ENCODE data around the gene SORCS2.

SORCS2 gene

DNA sequence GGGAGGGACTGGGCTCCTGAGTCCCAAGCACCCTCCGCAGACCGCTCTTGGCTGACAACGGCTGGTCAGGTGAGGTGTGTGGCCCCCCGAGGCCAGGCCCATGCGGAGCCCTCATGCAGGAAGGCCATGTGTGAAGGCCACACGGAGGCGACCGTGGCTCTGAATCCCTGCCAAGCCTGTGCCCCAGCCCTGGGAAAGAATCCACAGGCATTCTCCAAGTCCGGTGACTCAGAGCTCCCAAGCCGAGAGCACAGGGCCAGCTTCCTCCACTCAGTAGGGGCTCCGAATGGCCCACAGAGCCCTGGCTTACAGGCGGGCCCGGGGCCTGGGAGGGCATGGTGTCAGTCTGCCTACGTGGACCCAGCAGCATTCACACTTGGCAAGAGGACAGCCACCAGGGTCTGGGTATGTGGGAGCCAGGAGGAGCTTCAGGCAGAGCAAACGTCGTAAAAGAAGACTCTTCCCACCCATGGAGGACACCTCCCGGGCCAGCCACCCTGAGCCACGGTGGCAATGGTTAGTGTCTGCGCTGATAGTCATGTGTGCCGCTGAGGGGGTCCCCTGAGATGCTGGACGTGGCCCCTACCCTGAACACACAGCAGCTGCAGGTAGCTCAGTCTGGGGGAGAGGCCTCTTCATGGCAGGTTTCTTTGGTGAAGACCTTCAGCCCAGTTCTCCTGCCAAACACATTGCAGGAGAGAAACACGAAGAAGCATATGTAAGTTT lies 136.7 kb downstream of the SORCS2 start:
- no peak for DNase-seq (ENCODE audit: low spot score)
- TF ChIP-seq, protein P1, sequence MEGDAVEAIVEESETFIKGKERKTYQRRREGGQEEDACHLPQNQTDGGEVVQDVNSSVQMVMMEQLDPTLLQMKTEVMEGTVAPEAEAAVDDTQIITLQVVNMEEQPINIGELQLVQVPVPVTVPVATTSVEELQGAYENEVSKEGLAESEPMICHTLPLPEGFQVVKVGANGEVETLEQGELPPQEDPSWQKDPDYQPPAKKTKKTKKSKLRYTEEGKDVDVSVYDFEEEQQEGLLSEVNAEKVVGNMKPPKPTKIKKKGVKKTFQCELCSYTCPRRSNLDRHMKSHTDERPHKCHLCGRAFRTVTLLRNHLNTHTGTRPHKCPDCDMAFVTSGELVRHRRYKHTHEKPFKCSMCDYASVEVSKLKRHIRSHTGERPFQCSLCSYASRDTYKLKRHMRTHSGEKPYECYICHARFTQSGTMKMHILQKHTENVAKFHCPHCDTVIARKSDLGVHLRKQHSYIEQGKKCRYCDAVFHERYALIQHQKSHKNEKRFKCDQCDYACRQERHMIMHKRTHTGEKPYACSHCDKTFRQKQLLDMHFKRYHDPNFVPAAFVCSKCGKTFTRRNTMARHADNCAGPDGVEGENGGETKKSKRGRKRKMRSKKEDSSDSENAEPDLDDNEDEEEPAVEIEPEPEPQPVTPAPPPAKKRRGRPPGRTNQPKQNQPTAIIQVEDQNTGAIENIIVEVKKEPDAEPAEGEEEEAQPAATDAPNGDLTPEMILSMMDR (IDR thresholded peaks at IDR 0.05; ENCODE audit: extremely low read depth, missing control alignments), result no peak

DNA sequence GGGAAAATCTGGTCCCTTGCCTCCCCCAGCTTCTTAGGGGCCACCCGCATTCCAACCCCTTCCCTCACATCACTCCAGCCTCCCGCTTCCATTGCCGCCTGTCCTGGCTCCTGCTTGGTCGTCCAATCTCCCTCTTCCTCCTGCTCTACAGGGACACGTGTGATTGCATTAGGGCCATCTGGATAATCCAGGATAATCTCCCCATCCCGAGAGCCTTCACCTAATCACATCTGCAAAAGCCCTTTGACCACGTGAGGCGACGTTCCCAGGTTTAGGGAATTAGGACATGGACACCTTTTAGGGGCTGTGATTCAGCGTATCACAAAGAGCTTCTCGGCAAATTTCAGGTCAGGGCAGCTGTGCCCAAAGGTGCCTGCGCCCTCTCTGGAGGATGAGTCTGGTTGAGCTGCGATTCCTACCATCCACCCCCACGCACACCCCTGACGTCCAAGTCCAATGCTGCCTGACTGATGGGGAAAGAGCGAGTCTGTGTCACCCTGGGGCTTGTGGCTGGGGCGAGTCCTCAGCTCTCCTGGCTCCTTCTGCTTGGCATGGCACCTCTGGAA lies 137.8 kb downstream of the SORCS2 start:
- DNase-seq (ENCODE audit: low spot score), result no peak
- TF ChIP-seq, protein P1 (IDR thresholded peaks at IDR 0.05; ENCODE audit: extremely low read depth, missing control alignments), result no peak

DNA sequence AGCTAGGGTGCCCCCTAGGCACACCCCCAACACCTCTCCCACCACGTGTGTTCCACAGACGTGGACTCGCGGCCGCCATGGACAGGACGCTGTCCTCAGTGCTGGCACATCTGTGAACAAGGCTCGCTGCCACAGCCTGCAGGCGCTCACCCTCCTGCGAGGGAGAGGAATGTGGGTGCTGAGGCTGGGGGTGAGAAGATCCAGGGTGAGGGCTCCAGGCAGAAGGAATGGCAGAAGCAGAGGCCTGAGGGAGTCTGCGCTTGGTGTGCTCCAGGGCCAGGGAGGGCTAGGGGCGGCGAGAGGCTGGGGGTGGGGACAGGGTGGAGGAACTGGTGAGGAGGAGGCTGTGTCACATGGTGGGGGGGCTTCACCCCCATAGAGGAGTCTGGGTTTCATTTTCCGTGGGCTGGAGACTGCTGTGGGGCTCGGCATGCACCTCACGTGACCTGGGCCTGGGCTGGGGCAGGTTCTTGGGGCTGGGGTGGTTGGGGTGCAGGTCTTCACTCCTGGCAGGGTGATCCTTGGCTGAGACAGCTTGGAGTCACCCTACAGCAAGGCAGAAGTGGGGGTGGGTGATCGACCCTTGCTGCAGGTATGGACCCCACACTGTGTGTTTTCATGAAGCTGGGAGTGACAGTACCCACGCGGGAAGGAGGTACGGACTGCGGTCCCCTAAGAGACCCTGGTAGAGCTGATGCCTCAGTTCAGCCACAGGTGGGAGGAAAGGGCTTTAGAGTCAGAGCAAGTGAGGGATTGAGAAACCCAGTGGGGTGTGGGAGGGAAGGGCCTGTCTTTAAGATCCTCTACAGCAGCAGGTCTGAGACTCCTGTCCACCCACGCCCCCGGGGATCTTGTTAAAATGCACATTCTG lies 138.7 kb downstream of the SORCS2 start:
- DNase-seq (ENCODE audit: low spot score), result no peak
- TF ChIP-seq, protein P1 (IDR thresholded peaks at IDR 0.05; ENCODE audit: extremely low read depth, missing control alignments), result no peak

DNA sequence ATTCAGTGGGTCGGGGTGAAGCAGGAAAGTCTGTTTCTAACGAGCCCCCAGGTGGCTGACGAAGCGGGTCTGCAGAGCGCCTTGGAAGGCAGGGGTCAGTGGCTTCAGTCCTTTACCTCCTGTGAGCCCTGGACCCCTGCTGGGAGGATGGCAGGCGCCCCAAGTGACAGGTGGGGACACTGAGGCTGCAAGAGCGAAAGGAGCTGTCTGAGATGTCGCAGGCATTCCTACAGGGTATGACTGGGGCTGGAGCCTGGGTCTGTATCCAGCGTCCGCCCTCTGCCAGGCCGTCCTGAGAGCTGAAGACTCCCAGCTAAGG lies 139.3 kb downstream of the SORCS2 start:
- TF ChIP-seq, protein P1 (IDR thresholded peaks at IDR 0.05; ENCODE audit: extremely low read depth, missing control alignments), result no peak
- no peak for DNase-seq (ENCODE audit: low spot score)

DNA sequence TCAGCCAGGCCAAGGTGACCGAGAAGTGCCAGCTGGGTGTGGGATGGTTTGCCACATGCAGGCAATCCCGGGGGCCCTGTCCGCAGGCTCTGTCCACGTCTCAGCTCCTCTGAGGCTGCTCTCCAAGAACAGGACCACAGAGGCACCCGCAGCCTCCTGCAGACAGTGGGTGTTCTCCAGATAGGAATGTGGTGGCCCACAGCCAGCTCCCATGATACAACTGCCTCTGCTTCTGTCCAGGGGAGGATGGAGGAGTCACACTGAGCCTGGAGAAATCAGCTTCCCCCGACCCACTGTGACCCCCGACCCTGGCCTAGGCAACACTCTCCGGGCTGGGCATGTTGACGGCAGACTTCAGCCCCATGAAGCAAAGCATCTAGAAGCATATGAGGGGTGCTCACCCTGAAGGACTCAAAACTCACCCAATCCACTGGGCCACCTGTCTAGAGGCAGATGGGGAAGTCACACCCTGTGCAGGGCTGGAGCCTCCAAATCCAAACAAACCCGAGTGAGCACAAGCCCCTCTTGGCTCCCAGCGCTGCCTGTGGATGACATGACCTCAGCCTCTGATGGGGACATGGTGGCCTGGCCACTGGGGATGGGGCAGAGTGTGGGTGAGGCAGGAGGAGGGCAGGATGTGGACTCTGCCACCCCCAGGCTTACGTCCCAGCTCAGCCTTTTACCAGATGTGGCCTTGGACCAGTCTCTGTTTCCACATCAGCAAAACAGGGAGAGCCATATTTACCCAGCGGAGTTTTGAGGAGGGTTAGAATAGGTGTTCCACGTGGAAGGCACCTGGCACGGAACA lies 140.1 kb downstream of the SORCS2 start:
- no peak for DNase-seq (ENCODE audit: low spot score)
- TF ChIP-seq, protein P1 (IDR thresholded peaks at IDR 0.05; ENCODE audit: extremely low read depth, missing control alignments), result no peak

DNA sequence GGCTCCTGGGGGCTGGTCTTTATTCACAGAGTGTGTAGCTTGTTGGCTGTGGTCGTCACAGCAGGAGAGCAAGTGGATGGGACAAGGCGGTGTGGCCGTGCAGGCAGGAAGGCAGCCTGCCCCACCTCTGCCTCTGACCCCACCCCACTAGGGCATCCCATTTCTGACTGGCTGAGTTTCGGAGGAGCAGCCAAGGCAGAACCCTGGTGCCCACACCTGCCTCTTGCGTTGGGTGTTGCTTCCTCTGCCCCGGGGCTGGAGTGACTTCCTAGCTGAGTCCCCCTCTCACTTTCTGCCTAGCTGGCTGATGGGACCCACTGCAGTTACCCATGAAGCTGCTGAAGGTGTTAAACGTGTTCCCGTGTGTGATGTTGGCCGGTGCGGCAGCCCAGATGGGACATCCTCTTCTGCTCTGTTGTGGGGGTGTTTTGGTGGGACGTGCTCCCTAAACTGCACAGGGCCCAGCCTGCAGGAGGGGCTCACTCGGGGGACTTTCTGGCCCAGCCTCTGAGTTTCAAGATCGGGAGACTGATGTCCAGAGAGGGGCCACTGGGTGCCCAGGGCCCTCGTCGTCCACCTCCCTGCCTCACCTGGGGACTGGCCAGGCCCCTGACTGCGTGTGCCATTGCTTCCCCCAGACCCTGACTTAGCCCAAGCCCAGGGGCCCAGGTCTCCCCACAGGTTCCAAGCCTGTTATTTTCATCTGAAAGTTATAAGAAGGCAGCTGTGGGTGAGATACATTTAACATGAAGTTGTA lies 140.9 kb downstream of the SORCS2 start:
- TF ChIP-seq, protein P1 (IDR thresholded peaks at IDR 0.05; ENCODE audit: extremely low read depth, missing control alignments), result no peak
- DNase-seq (ENCODE audit: low spot score), result no peak

Data from GM20000 (cell line).